Chondrocyte (in vitro differentiated cells): ENCODE data around the gene MAST2. TPM values are rescaled to one million over a fixed set of nuclear protein-coding genes. Genes with fewer than 3 reads are reported as not detected.
A peak's percentile ranks its signal among the peaks of the same experiment; 100 is the strongest.

Experiments used
- DNase-seq: peaks from one replicate; pipeline ENCODE4 v3.0.0; 2021; ENCODE audit warnings: mixed read lengths, low spot score
- H3K27ac Mint-ChIP-seq: one replicate; pipeline ENCODE4 v1.8.0; 2021; ENCODE audit warnings: mild to moderate bottlenecking, moderate library complexity, mixed read lengths; ENCODE audit not compliant: unreplicated experiment
- H3K27me3 Mint-ChIP-seq: 2 replicates; pipeline ENCODE4 v1.8.0; 2021; ENCODE audit warnings: low read depth, mixed read lengths
- H3K36me3 Mint-ChIP-seq: 2 replicates; pipeline ENCODE4 v1.8.0; 2021; ENCODE audit warnings: low read depth, mixed read lengths
- H3K4me1 Mint-ChIP-seq: 2 replicates; pipeline ENCODE4 v1.8.0; 2021; ENCODE audit warnings: low read depth, mild to moderate bottlenecking, mixed read lengths
- H3K4me3 Mint-ChIP-seq: one replicate; pipeline ENCODE4 v1.8.0; 2021; ENCODE audit warnings: mild to moderate bottlenecking, moderate library complexity, mixed read lengths; ENCODE audit not compliant: unreplicated experiment
- H3K9me3 Mint-ChIP-seq: 2 replicates; pipeline ENCODE4 v1.8.0; 2021; ENCODE audit warnings: low read depth, mixed read lengths
- CTCF ChIP-seq: fragments of 200-600 bp; sonication (generic); IDR thresholded peaks from 2 replicates; pipeline ENCODE4 v1.5.0; 2021; ENCODE audit warnings: antibody characterized with exemption, mild to moderate bottlenecking, moderate library complexity
- total RNA-seq: library from RNA; stranded (reverse); gene quantifications from 3 replicates; pipeline ENCODE4 v1.2.1, GENCODE V29; 2021

The MAST2 gene
- total RNA-seq, 1 donor from 2014 or later, result 53.2 TPM

- H3K4me3 Mint-ChIP-seq, result no peak overlapping the region
- H3K9me3 Mint-ChIP-seq, result peaks cover 8% of the 10 kb centered on the region
- no peaks in the 10 kb centered on the region for H3K27me3 Mint-ChIP-seq
- DNase-seq, result no peak
- peaks cover 10% of the 10 kb centered on the region for H3K36me3 Mint-ChIP-seq
- no peak overlapping the region for H3K27ac Mint-ChIP-seq
- H3K4me1 Mint-ChIP-seq, result peaks cover 5% of the 10 kb centered on the region
- TF ChIP-seq CTCF, result no peak
These were observed 19.2 kb downstream of the MAST2 start for GRCh38 chr1:45822644-45823043.

DNA sequence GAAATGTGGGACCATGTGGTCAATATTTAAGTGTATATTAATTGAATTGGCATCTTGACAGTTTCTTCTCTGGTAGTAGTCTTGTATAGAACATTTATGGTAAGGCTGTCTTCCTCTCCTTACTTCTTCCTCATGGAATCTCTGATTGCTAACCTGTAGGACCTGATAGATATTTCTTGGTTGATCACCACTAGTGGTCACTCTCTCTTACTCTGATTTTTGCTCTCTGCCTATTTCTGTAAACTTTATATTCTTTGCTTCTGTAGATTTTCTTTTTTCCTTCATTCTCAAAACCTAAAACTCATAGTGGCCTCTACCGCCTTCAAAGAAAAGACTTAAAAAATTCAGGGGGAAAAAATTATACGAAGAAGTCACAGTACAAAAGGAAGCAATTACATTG, 21.2 kb downstream of the MAST2 start:
- peaks cover 11% of the 10 kb centered on the region for H3K36me3 Mint-ChIP-seq
- H3K9me3 Mint-ChIP-seq, result peaks cover 5% of the 10 kb centered on the region
- no peak overlapping the region for H3K27ac Mint-ChIP-seq
- H3K27me3 Mint-ChIP-seq, result no peaks in the 10 kb centered on the region
- TF ChIP-seq CTCF, result peak; percentile 27
- DNase-seq, result no peak
- peaks cover 5% of the 10 kb centered on the region for H3K4me1 Mint-ChIP-seq
- H3K4me3 Mint-ChIP-seq, result no peak overlapping the region

- no peaks in the 10 kb centered on the region for H3K27me3 Mint-ChIP-seq
- no peaks in the 10 kb centered on the region for H3K4me1 Mint-ChIP-seq
- TF ChIP-seq CTCF, result no peak
- H3K9me3 Mint-ChIP-seq, result no peaks in the 10 kb centered on the region
- peaks cover 17% of the 10 kb centered on the region for H3K36me3 Mint-ChIP-seq
- no peak overlapping the region for H3K27ac Mint-ChIP-seq
- DNase-seq, result no peak
- H3K4me3 Mint-ChIP-seq, result no peak overlapping the region
These were observed 23.8 kb downstream of the MAST2 start for GRCh38 chr1:45827256-45827655.

DNA sequence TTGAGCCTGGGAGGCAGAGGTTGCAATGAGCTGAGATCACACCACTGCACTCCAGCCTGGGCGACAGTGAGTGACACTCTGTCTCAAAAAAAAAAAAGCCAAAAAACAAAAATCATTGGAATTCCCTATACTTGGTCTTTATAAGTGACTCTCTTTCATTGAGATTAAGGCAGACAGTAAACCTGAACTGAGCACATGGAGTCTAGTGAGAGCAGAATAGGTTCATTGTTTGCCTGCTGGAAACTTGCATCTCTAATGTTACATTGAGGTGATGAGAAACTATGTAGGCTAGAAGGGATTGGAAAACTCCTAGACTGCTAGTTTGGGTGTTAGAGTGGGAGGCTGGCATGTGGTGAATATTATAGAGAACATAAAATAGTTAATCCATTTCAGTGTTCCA, 25.4 kb downstream of the MAST2 start:
- peaks cover 19% of the 10 kb centered on the region for H3K36me3 Mint-ChIP-seq

DNA sequence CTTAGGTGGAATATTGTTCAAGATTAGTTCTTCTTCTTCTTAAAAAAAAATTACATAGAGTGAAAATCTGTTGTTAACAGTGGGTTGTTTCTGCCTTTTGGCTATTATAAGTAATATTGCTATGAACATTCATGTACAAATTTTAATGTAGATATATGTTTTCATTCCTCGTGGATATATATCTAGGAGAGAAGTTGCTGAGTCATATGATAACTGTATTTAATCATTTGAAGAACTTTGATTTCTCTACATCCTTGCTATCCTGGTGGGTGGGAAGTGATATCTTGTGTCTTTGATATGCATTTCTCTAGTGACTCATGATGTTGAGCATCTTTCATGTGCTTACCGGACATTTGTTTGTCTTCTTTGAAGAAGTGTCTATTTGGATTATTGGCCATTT, 29.9 kb downstream of the MAST2 start:
- no peaks in the 10 kb centered on the region for H3K9me3 Mint-ChIP-seq
- no peaks in the 10 kb centered on the region for H3K27me3 Mint-ChIP-seq
- H3K27ac Mint-ChIP-seq, result no peak overlapping the region

More for the DNA sequence above, 25.4 kb downstream of the MAST2 start:
- no peaks in the 10 kb centered on the region for H3K4me1 Mint-ChIP-seq
- no peak overlapping the region for H3K27ac Mint-ChIP-seq
- no peak for DNase-seq
- TF ChIP-seq CTCF, result no peak
- no peak overlapping the region for H3K4me3 Mint-ChIP-seq
- H3K27me3 Mint-ChIP-seq, result no peaks in the 10 kb centered on the region
- H3K9me3 Mint-ChIP-seq, result no peaks in the 10 kb centered on the region

More for the DNA sequence above, 29.9 kb downstream of the MAST2 start:
- no peak overlapping the region for H3K4me3 Mint-ChIP-seq
- H3K36me3 Mint-ChIP-seq, result peaks cover 17% of the 10 kb centered on the region
- H3K4me1 Mint-ChIP-seq, result no peaks in the 10 kb centered on the region
- no peak for DNase-seq
- no peak for TF ChIP-seq CTCF
